IMR-90 (cell line): ENCODE data around the gene ELAVL4. TPM values are rescaled to one million over a fixed set of nuclear protein-coding genes. Genes with fewer than 3 reads are reported as not detected.

Source experiments
- ATAC-seq: fragments of 200-7000 bp; cut with Tn5 transposase; 2 replicates; pipeline ENCODE4 v1.9.1; 2020; ENCODE audit warnings: low read depth, mild to moderate bottlenecking, moderate library complexity
- BruUV-seq: library from RNA; stranded (reverse); fragments of 400-500 nt; replicated peaks from 2 replicates; lab custom pipeline; 2021; lab: Mats Ljungman, UMichigan
- CTCF ChIA-PET: fragments of 300-600 bp; formaldehyde crosslinking; extraction: SDS; loops from one replicate; lab custom pipeline; 2021; ENCODE audit warnings: antibody characterized with exemption; lab: Yijun Ruan, JAX
- POLR2A ChIA-PET: fragments of 300-600 bp; sonication (Branson Sonifier 250); formaldehyde crosslinking; loops from one replicate; lab custom pipeline; 2022; ENCODE audit warnings: antibody characterized with exemption; ENCODE audit not compliant: unreplicated experiment; lab: Charles Lee
- DNase-seq: peaks from one replicate; pipeline ENCODE4 v3.0.0; 2013
- H2AFZ ChIP-seq: replicated peaks from 2 replicates; pipeline ENCODE3; 2013; ENCODE audit warnings: low read length, mild to moderate bottlenecking; ENCODE audit not compliant: poor library complexity
- H2AK5ac ChIP-seq: 2 replicates; pipeline ENCODE4 v1.6.1; 2013; ENCODE audit warnings: low read depth, low read length, inconsistent platforms
- H2AK9ac ChIP-seq: replicated peaks from 2 replicates; pipeline ENCODE3; 2013; ENCODE audit warnings: mild to moderate bottlenecking, low read depth, low read length, moderate library complexity; ENCODE audit not compliant: poor library complexity
- H2BK120ac ChIP-seq: 2 replicates; pipeline ENCODE4 v1.6.1; 2013; ENCODE audit warnings: low read depth, low read length, inconsistent platforms
- H2BK15ac ChIP-seq: 3 replicates; pipeline ENCODE4 v1.6.1; 2013; ENCODE audit warnings: low read depth, low read length, inconsistent platforms
- H2BK20ac ChIP-seq: 2 replicates; pipeline ENCODE4 v1.6.1; 2013; ENCODE audit warnings: low read depth, mild to moderate bottlenecking, inconsistent platforms, low read length, moderate library complexity
- H2BK5ac ChIP-seq: 2 replicates; pipeline ENCODE4 v1.6.1; 2013; ENCODE audit warnings: mild to moderate bottlenecking, low read depth, low read length, inconsistent platforms; ENCODE audit not compliant: poor library complexity, severe bottlenecking
- H3K14ac ChIP-seq: replicated peaks from 2 replicates; pipeline ENCODE4 v1.6.1; 2013; ENCODE audit warnings: low read depth, low read length, inconsistent platforms
- H3K18ac ChIP-seq: 2 replicates; pipeline ENCODE4 v1.6.1; 2013; ENCODE audit warnings: low read depth, low read length, control low read depth
- H3K23ac ChIP-seq: 2 replicates; pipeline ENCODE4 v1.6.1; 2013; ENCODE audit warnings: low read depth, low read length, inconsistent platforms
- H3K27ac ChIP-seq: 2 replicates; pipeline ENCODE4 v1.5.1; 2013; ENCODE audit warnings: mild to moderate bottlenecking, control low read depth, low read length; ENCODE audit not compliant: insufficient read depth
- H3K27me3 ChIP-seq: 2 replicates; pipeline ENCODE4 v1.6.1; 2013; ENCODE audit warnings: low read length; ENCODE audit not compliant: control insufficient read depth, insufficient read depth
- H3K36me3 ChIP-seq: 2 replicates; pipeline ENCODE4 v1.6.1; 2013; ENCODE audit warnings: low read length, mixed read lengths; ENCODE audit not compliant: control insufficient read depth, insufficient read depth
- H3K4ac ChIP-seq: 2 replicates; pipeline ENCODE4 v1.6.1; 2013; ENCODE audit warnings: low read depth, low read length, inconsistent platforms
- H3K4me1 ChIP-seq: 2 replicates; pipeline ENCODE4 v1.6.1; 2013; ENCODE audit warnings: low read length, mixed read lengths; ENCODE audit not compliant: control insufficient read depth, insufficient read depth
- H3K4me2 ChIP-seq: 2 replicates; pipeline ENCODE4 v1.6.1; 2013; ENCODE audit warnings: low read depth, mild to moderate bottlenecking, control low read depth, low read length, moderate library complexity
- H3K4me3 ChIP-seq: 2 replicates; pipeline ENCODE4 v1.5.1; 2013; ENCODE audit warnings: low read depth, mild to moderate bottlenecking, control low read depth, low read length, moderate library complexity; ENCODE audit not compliant: insufficient read depth
- H3K56ac ChIP-seq: 2 replicates; pipeline ENCODE4 v1.6.1; 2013; ENCODE audit warnings: low read length, inconsistent platforms; ENCODE audit not compliant: insufficient read depth; ENCODE audit errors: extremely low read depth
- H3K79me1 ChIP-seq, 2 experiments: 2 replicates each; pipeline ENCODE4 v1.6.1; 2013; ENCODE audit warnings: low read length in 2 of 2, inconsistent platforms in 1 of 2, low read depth in 1 of 2
- H3K9ac ChIP-seq: 2 replicates; pipeline ENCODE4 v1.6.1; 2013; ENCODE audit warnings: low read depth, low read length, control low read depth
- H3K9me1 ChIP-seq: 2 replicates; pipeline ENCODE4 v1.6.1; 2013; ENCODE audit warnings: low read length, inconsistent platforms; ENCODE audit not compliant: insufficient read depth
- H3K9me3 ChIP-seq: 2 replicates; pipeline ENCODE4 v1.6.1; 2013; ENCODE audit warnings: low read length; ENCODE audit not compliant: control insufficient read depth, insufficient read depth
- H4K20me1 ChIP-seq: 2 replicates; pipeline ENCODE4 v1.6.1; 2013; ENCODE audit warnings: low read length, inconsistent platforms; ENCODE audit not compliant: insufficient read depth
- H4K5ac ChIP-seq: 2 replicates; pipeline ENCODE4 v1.6.1; 2013; ENCODE audit warnings: mild to moderate bottlenecking, low read depth, low read length, control low read depth
- H4K8ac ChIP-seq, 2 experiments: 2 replicates each; pipeline ENCODE4 v1.6.1; 2013; ENCODE audit warnings: low read depth in 2 of 2, low read length in 2 of 2, control low read depth in 1 of 2, inconsistent platforms in 1 of 2
- H4K91ac ChIP-seq: 2 replicates; pipeline ENCODE4 v1.6.1; 2013; ENCODE audit warnings: low read depth, low read length, inconsistent platforms; ENCODE audit not compliant: insufficient read depth
- MAFK ChIP-seq: IDR thresholded peaks from 2 replicates; pipeline ENCODE4 v1.6.1; 2012; ENCODE audit warnings: low read depth, low read length, improper control_type of control experiment
- MXI1 ChIP-seq: IDR thresholded peaks from 2 replicates; pipeline ENCODE4 v1.6.1; 2012; ENCODE audit warnings: low read depth, mild to moderate bottlenecking, low read length, moderate library complexity, borderline replicate concordance
- USF2 ChIP-seq: fragments of 150-350 bp; IDR thresholded peaks from 2 replicates; pipeline ENCODE4 v1.6.1; 2017; ENCODE audit warnings: mild to moderate bottlenecking, antibody characterized with exemption, low read length, low read depth
- WGBS, 2 experiments: methylation state at CpG; one replicate each; pipeline versions ENCODE4 v1.1.5 to v1.1.7; 2013; ENCODE audit warnings: missing lambda C conversion rate in 2 of 2; ENCODE audit not compliant: insufficient read length in 1 of 2; ENCODE audit errors: extremely low coverage in 2 of 2; 5-methylcytosine and 5-hydroxymethylcytosine counted together
- dilution Hi-C: fragments of 300-500 bp; cut with HindIII; formaldehyde crosslinking; loops from one replicate; pipeline ENCODE4 v1.14.3; 2018; ENCODE audit warnings: low sequenced_read_pairs; ENCODE audit not compliant: unreplicated experiment
- in situ Hi-C: fragments of 300-500 bp; cut with MboI; formaldehyde crosslinking; loops from 3 replicates; pipeline ENCODE4 v1.14.3; 2019; ENCODE audit warnings: low sequenced_read_pairs, inconsistent platforms, mixed read lengths
- intact Hi-C: fragments of 100-400 bp; cut with micrococcal nuclease; formaldehyde crosslinking; loops from 2 replicates; pipeline ENCODE4 v1.10.0; 2022
- polyA plus RNA-seq, 3 experiments: library from polyadenylated mRNA; depleted of rRNA; stranded (reverse); fragments of >200 nt; gene quantifications; 2 replicates each; pipeline ENCODE4 v1.2.3, GENCODE V29; 2012; ENCODE audit warnings: low replicate concordance in 1 of 3
- total RNA-seq: library from RNA; depleted of rRNA; stranded (reverse); fragments of >200 nt; gene quantifications from 2 replicates; pipeline ENCODE4 v1.2.3, GENCODE V29; 2012

ELAVL4 gene
- total and polyA plus RNA-seq, 2 of the 4 experiments (the other 2 are of a cell fraction), result not detected

- Histone ChIP-seq H3K14ac (no peak overlapping the region), H3K27me3 (no peaks in the 10 kb centered on the region), H2AFZ (no peak overlapping the region), H3K23ac (no peak overlapping the region), H3K9me3 (no peaks in the 10 kb centered on the region; the same call in 1 of the 2 replicates), H2BK5ac (no peak overlapping the region), H4K5ac (no peak overlapping the region), H2BK20ac (no peak overlapping the region), H3K79me1 (no peaks in the 10 kb centered on the region), H3K9ac (no peak overlapping the region), H3K4ac (no peak overlapping the region), H3K27ac (no peak overlapping the region), H4K8ac (no peak overlapping the region), H3K4me3 (no peak overlapping the region), H3K4me1 (no peaks in the 10 kb centered on the region), H2AK5ac (no peak overlapping the region), H2BK15ac (no peak overlapping the region), H3K9me1 (no peaks in the 10 kb centered on the region), H4K20me1 (no peaks in the 10 kb centered on the region), H2AK9ac (no peak overlapping the region), H3K56ac (no peak overlapping the region), H3K36me3 (no peaks in the 10 kb centered on the region), H2BK120ac (no peak overlapping the region), H3K4me2 (no peak overlapping the region), H4K91ac (no peak overlapping the region), H3K18ac (no peak overlapping the region)
- ATAC-seq, result no peak
- dilution Hi-C loops, result no loop called here
- intact Hi-C loops, result no loop called here
- ChIA-PET POLR2A (no interaction called here), CTCF (no interaction called here)
- TF ChIP-seq MXI1 (no peak), USF2 (no peak), MAFK (no peak)
- no TSS peak for BruUV-seq
- DNase-seq, result no peak
- 8% methylated on average over 3 of the region's 8 CpGs; no CpG with 5 or more reads in 1 of the 2 experiments for WGBS, 2 experiments
- in situ Hi-C loops, result no loop called here
These were observed 941 bp downstream of the ELAVL4 start for GRCh38 chr1:50109647-50110075.
